SK-N-SH (cell line): ENCODE results near the gene ZDHHC21. TPM values are rescaled to one million over a fixed set of nuclear protein-coding genes. Genes with fewer than 3 reads are reported as not detected.

Experiments used
- CTCF ChIA-PET: fragments of 300-600, 350-600 bp; formaldehyde crosslinking; extraction: SDS; loops from one replicate; lab custom pipeline; 2021; lab: Yijun Ruan, JAX
- POLR2A ChIA-PET: fragments of 350-600 bp; sonication (Branson Sonifier 250); formaldehyde crosslinking; extraction: SDS; loops from one replicate; lab custom pipeline; 2020; ENCODE audit warnings: antibody characterized with exemption, inconsistent platforms; lab: Yijun Ruan, JAX
- DNase-seq: peaks from one replicate; pipeline ENCODE4 v3.0.0; 2012
- H2AFZ ChIP-seq: fragments of 200-600 bp; sonication (generic); 2 replicates; pipeline ENCODE4 v1.8.1; 2016; ENCODE audit warnings: antibody characterized with exemption, mild to moderate bottlenecking, low read depth
- H3F3A ChIP-seq: fragments of 200-600 bp; sonication (generic); replicated peaks from 2 replicates; pipeline ENCODE3; 2016; ENCODE audit warnings: antibody characterized with exemption, mild to moderate bottlenecking; ENCODE audit not compliant: insufficient read depth
- H3K27ac ChIP-seq, 2 experiments: fragments of 200-500 bp in 1 of 2; fragments of 200-600 bp in 1 of 2; sonication (Bioruptor generic) in 1 of 2; sonication (generic), shearing (Covaris generic) in 1 of 2; 2 replicates each; pipeline versions ENCODE4 v1.5.1 to v1.6.1; 2014 to 2016; ENCODE audit warnings: low read depth in 2 of 2, inconsistent platforms in 1 of 2, low read length in 1 of 2, mild to moderate bottlenecking in 1 of 2, mixed read lengths in 1 of 2
- H3K27me3 ChIP-seq: fragments of 200-600 bp; sonication (generic), shearing (Covaris generic); 2 replicates; pipeline ENCODE4 v1.6.1; 2016; ENCODE audit warnings: mixed run types; ENCODE audit not compliant: insufficient read depth
- H3K36me3 ChIP-seq, 2 experiments: fragments of 200-500 bp in 1 of 2; fragments of 200-600 bp in 1 of 2; sonication (Bioruptor generic) in 1 of 2; sonication (generic) in 1 of 2; replicated peaks in 1 of 2; 2 replicates each; pipeline versions ENCODE3 to v1.5.1; 2014 to 2016; ENCODE audit warnings: low read length in 1 of 2, mild to moderate bottlenecking in 1 of 2; ENCODE audit not compliant: insufficient read depth in 2 of 2, control insufficient read depth in 1 of 2
- H3K4me1 ChIP-seq, 2 experiments: fragments of 200-500 bp in 1 of 2; fragments of 200-600 bp in 1 of 2; sonication (Bioruptor generic) in 1 of 2; sonication (generic), shearing (Covaris generic) in 1 of 2; 2 replicates each; pipeline versions ENCODE4 v1.5.1 to v1.6.1; 2014 to 2016; ENCODE audit warnings: low read depth in 1 of 2, low read length in 1 of 2, mixed run types in 1 of 2; ENCODE audit not compliant: insufficient read depth in 2 of 2, control insufficient read depth in 1 of 2
- H3K4me2 ChIP-seq: fragments of 200-600 bp; sonication (generic), shearing (Covaris generic); 2 replicates; pipeline ENCODE4 v1.6.1; 2017; ENCODE audit warnings: mixed run types
- H3K4me3 ChIP-seq, 2 experiments: fragments of 200-500 bp in 1 of 2; fragments of 200-600 bp in 1 of 2; sonication (Bioruptor generic) in 1 of 2; sonication (generic), shearing (Covaris generic) in 1 of 2; 2 replicates each; pipeline versions ENCODE4 v1.5.1 to v1.8.1; 2014 to 2016; ENCODE audit warnings: low read depth in 2 of 2, inconsistent platforms in 1 of 2, low read length in 1 of 2, mild to moderate bottlenecking in 1 of 2, mixed read lengths in 1 of 2, moderate library complexity in 1 of 2
- H3K79me2 ChIP-seq: fragments of 200-600 bp; sonication (generic); 2 replicates; pipeline ENCODE4 v1.8.1; 2017; ENCODE audit warnings: mild to moderate bottlenecking; ENCODE audit not compliant: insufficient read depth
- H3K9ac ChIP-seq: fragments of 200-600 bp; sonication (generic); 2 replicates; pipeline ENCODE4 v1.6.1; 2017; ENCODE audit warnings: mixed run types
- H3K9me2 ChIP-seq: fragments of 200-600 bp; sonication (generic); 2 replicates; pipeline ENCODE4 v1.6.1; 2017; ENCODE audit warnings: mixed run types
- H3K9me3 ChIP-seq: fragments of 200-600 bp; sonication (generic); 2 replicates; pipeline ENCODE4 v1.6.1; 2017; ENCODE audit warnings: mixed run types, mild to moderate bottlenecking, moderate library complexity
- H4K20me1 ChIP-seq: fragments of 200-600 bp; sonication (generic); 2 replicates; pipeline ENCODE4 v1.6.1; 2017; ENCODE audit warnings: mild to moderate bottlenecking, mixed run types; ENCODE audit not compliant: insufficient read depth
- ELF1 ChIP-seq: IDR thresholded peaks from 2 replicates; pipeline ENCODE4 v1.4.0; 2012
- EP300 ChIP-seq, 2 experiments: IDR thresholded peaks; 2 replicates each; pipeline versions ENCODE4 v1.4.0 to v1.6.1; 2012; ENCODE audit warnings: borderline replicate concordance in 1 of 2, low read depth in 1 of 2, low read length in 1 of 2
- EZH2phosphoT487 ChIP-seq: fragments of 200-600 bp; sonication (generic); IDR thresholded peaks from 2 replicates; pipeline ENCODE4 v1.6.1; 2017; ENCODE audit warnings: low read depth, mixed run types, mild to moderate bottlenecking, antibody characterized with exemption, moderate library complexity, borderline replicate concordance
- FOXJ3 ChIP-seq: sonication (generic); formaldehyde crosslinking; IDR thresholded peaks from 2 replicates; pipeline ENCODE4 v1.5.1; 2020; ENCODE audit warnings: mild to moderate bottlenecking, missing genetic modification reagents
- IRF3 ChIP-seq: fragments of 150-350 bp; IDR thresholded peaks from 2 replicates; pipeline ENCODE4 v1.6.1; 2016; ENCODE audit warnings: mild to moderate bottlenecking, low read depth, low read length
- MEF2A ChIP-seq: IDR thresholded peaks from 2 replicates; pipeline ENCODE4 v1.4.0; 2012; ENCODE audit warnings: low read depth, borderline replicate concordance
- NFIC ChIP-seq: IDR thresholded peaks from 2 replicates; pipeline ENCODE4 v1.4.0; 2012; ENCODE audit warnings: borderline replicate concordance
- POLR2AphosphoS5 ChIP-seq: IDR thresholded peaks from 2 replicates; pipeline ENCODE4 v1.6.1; 2012; ENCODE audit warnings: low read depth, low read length
- RFX5 ChIP-seq: IDR thresholded peaks from 2 replicates; pipeline ENCODE4 v1.6.1; 2012; ENCODE audit warnings: mild to moderate bottlenecking, improper control_type of control experiment, low read length
- TAF1 ChIP-seq: IDR thresholded peaks from 2 replicates; pipeline ENCODE4 v1.6.1; 2012; ENCODE audit warnings: low read depth, mild to moderate bottlenecking, low read length, moderate library complexity, borderline replicate concordance
- TCF12 ChIP-seq: IDR thresholded peaks from 2 replicates; pipeline ENCODE4 v1.4.0; 2012
- TEAD4 ChIP-seq: IDR thresholded peaks from 2 replicates; pipeline ENCODE4 v1.4.0; 2012; ENCODE audit warnings: mild to moderate bottlenecking, borderline replicate concordance; ENCODE audit not compliant: insufficient read depth
- WGBS: methylation state at CpG from one replicate; pipeline ENCODE4 v1.1.6; 2017; ENCODE audit warnings: low lambda C conversion rate; 5-methylcytosine and 5-hydroxymethylcytosine counted together
- polyA plus RNA-seq, 3 experiments: library from polyadenylated mRNA; depleted of rRNA; stranded (reverse); fragments of >200 nt; gene quantifications; 2 replicates each; pipeline ENCODE4 v1.2.3, GENCODE V29; 2012
- TF ChIP-seq, protein P1 (sequence below): fragments of 150-350 bp; IDR thresholded peaks from 2 replicates; pipeline ENCODE4 v1.6.1; 2017; ENCODE audit warnings: antibody characterized with exemption, low read length, low read depth, borderline replicate concordance
- TF ChIP-seq, protein P2 (sequence below): IDR thresholded peaks from 2 replicates; pipeline ENCODE4; 2012
- TF ChIP-seq, protein P3 (sequence below): IDR thresholded peaks from 2 replicates; pipeline ENCODE4 v1.4.0; 2012; ENCODE audit warnings: low read depth
- TF ChIP-seq, protein P4 (sequence below): IDR thresholded peaks from 2 replicates; pipeline ENCODE4 v1.4.0; 2012; ENCODE audit warnings: low read depth, borderline replicate concordance

Gene ZDHHC21
- polyA plus RNA-seq, 1 of the 3 experiments (the other 2 are of a cell fraction) = 2.9 TPM

GRCh38 chr9:14674630-14675029 lies 18.6 kb downstream of the ZDHHC21 start:
- Histone ChIP-seq H3K4me2 (no peak overlapping the region), H3K79me2 (no peaks in the 10 kb centered on the region; the same call in 1 of the 2 replicates), H3K4me1 (no peaks in the 10 kb centered on the region; a peak in 1 of 4 replicates), H3K36me3 (peaks cover 28 to 71% of the 10 kb centered on the region in 2 experiments), H3F3A (peaks cover 13% of the 10 kb centered on the region), H3K9me2 (no peaks in the 10 kb centered on the region), H3K4me3 (no peak overlapping the region), H3K9me3 (no peaks in the 10 kb centered on the region), H3K27ac (no peak overlapping the region), H3K27me3 (no peaks in the 10 kb centered on the region), H2AFZ (no peak overlapping the region), H3K9ac (no peak overlapping the region), H4K20me1 (no peaks in the 10 kb centered on the region)
- 93% methylated on average over 3 of the region's 3 CpGs for WGBS
- no peak for TF ChIP-seq RFX5
- ChIA-PET CTCF (interaction anchor here (1.3 kb wide), 1 partner anchor 34 kb away, joined by 3 read pairs; no protein-coding TSS in a partner anchor), POLR2A (no interaction called here)
- no peak for DNase-seq

- no peaks in the 10 kb centered on the region for H3K9me2 ChIP-seq
- H4K20me1 ChIP-seq = no peaks in the 10 kb centered on the region
- no peak overlapping the region for H3K27ac ChIP-seq
- H3K27me3 ChIP-seq = no peaks in the 10 kb centered on the region
- H3K4me3 ChIP-seq = no peak overlapping the region
- no peak for DNase-seq
- CTCF ChIA-PET = interaction anchor here (1.5 kb wide), 1 partner anchor 10 kb away, joined by 10 read pairs; no protein-coding TSS in a partner anchor
- peaks cover 13% of the 10 kb centered on the region for H3F3A ChIP-seq
- 73% methylated on average over 3 of the region's 3 CpGs for WGBS
- TF ChIP-seq, protein P1, sequence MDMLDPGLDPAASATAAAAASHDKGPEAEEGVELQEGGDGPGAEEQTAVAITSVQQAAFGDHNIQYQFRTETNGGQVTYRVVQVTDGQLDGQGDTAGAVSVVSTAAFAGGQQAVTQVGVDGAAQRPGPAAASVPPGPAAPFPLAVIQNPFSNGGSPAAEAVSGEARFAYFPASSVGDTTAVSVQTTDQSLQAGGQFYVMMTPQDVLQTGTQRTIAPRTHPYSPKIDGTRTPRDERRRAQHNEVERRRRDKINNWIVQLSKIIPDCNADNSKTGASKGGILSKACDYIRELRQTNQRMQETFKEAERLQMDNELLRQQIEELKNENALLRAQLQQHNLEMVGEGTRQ = no peak
- TF ChIP-seq, protein P2, sequence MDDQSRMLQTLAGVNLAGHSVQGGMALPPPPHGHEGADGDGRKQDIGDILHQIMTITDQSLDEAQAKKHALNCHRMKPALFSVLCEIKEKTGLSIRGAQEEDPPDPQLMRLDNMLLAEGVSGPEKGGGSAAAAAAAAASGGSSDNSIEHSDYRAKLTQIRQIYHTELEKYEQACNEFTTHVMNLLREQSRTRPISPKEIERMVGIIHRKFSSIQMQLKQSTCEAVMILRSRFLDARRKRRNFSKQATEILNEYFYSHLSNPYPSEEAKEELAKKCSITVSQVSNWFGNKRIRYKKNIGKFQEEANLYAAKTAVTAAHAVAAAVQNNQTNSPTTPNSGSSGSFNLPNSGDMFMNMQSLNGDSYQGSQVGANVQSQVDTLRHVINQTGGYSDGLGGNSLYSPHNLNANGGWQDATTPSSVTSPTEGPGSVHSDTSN = no peak
- TF ChIP-seq, all 33 proteins: peak for 0
- Histone ChIP-seq H3K9me3 (no peaks in the 10 kb centered on the region), H3K4me1 (no peaks in the 10 kb centered on the region), H3K4me2 (no peak overlapping the region), H3K36me3 (peaks cover 23 to 49% of the 10 kb centered on the region in 2 experiments), H2AFZ (no peak overlapping the region), H3K79me2 (no peaks in the 10 kb centered on the region; the same call in 1 of the 2 replicates), H3K9ac (no peak overlapping the region)
- POLR2A ChIA-PET = no interaction called here
Observed at GRCh38 chr9:14671377-14671776, 21.9 kb downstream of the ZDHHC21 start.

GRCh38 chr9:14670718-14671117 lies 22.5 kb downstream of the ZDHHC21 start:
- CTCF ChIA-PET = interaction anchor here (1.5 kb wide), 1 partner anchor 10 kb away, joined by 10 read pairs; no protein-coding TSS in a partner anchor
- no peak for DNase-seq

More at GRCh38 chr9:14670718-14671117, 22.5 kb downstream of the ZDHHC21 start:
- WGBS = 39% methylated on average over 1 of the region's 1 CpG
- H3K9ac ChIP-seq = no peak overlapping the region
- POLR2A ChIA-PET = no interaction called here
- no peak overlapping the region for H3K27ac ChIP-seq
- no peaks in the 10 kb centered on the region for H3K4me1 ChIP-seq
- H3K4me2 ChIP-seq = no peak overlapping the region
- no peaks in the 10 kb centered on the region for H4K20me1 ChIP-seq
- no peaks in the 10 kb centered on the region; the same call in 1 of the 2 replicates for H3K79me2 ChIP-seq
- peaks cover 13% of the 10 kb centered on the region for H3F3A ChIP-seq
- H3K36me3 ChIP-seq = peaks cover 23 to 42% of the 10 kb centered on the region in 2 experiments
- H3K4me3 ChIP-seq = no peak overlapping the region
- no peaks in the 10 kb centered on the region for H3K27me3 ChIP-seq
- no peaks in the 10 kb centered on the region for H3K9me2 ChIP-seq
- TF ChIP-seq NFIC = no peak
- TF ChIP-seq TCF12 = no peak
- TF ChIP-seq TEAD4 = no peak
- TF ChIP-seq TAF1 = no peak
- TF ChIP-seq IRF3 = no peak
- TF ChIP-seq, protein P3, sequence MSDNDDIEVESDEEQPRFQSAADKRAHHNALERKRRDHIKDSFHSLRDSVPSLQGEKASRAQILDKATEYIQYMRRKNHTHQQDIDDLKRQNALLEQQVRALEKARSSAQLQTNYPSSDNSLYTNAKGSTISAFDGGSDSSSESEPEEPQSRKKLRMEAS = no peak
- TF ChIP-seq MEF2A = no peak
- TF ChIP-seq, protein P4, sequence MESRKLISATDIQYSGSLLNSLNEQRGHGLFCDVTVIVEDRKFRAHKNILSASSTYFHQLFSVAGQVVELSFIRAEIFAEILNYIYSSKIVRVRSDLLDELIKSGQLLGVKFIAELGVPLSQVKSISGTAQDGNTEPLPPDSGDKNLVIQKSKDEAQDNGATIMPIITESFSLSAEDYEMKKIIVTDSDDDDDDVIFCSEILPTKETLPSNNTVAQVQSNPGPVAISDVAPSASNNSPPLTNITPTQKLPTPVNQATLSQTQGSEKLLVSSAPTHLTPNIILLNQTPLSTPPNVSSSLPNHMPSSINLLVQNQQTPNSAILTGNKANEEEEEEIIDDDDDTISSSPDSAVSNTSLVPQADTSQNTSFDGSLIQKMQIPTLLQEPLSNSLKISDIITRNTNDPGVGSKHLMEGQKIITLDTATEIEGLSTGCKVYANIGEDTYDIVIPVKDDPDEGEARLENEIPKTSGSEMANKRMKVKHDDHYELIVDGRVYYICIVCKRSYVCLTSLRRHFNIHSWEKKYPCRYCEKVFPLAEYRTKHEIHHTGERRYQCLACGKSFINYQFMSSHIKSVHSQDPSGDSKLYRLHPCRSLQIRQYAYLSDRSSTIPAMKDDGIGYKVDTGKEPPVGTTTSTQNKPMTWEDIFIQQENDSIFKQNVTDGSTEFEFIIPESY = no peak
- TF ChIP-seq EZH2phosphoT487 = no peak
- TF ChIP-seq EP300 (IDR thresholded peaks at IDR 0.05; ENCODE audit: borderline replicate concordance in 1 of 2, low read depth in 1 of 2, low read length in 1 of 2) = no peak
- TF ChIP-seq ELF1 = no peak
- TF ChIP-seq FOXJ3 = no peak
- no peak for TF ChIP-seq POLR2AphosphoS5
- no peaks in the 10 kb centered on the region for H3K9me3 ChIP-seq
- no peak overlapping the region for H2AFZ ChIP-seq
